GM10266 (cell line): ENCODE results near the gene LMOD2.
A peak's percentile ranks its signal among the peaks of the same experiment; 100 is the strongest.

Experiments
- DNase-seq: peaks from one replicate; pipeline ENCODE4 v3.0.0; 2012; ENCODE audit errors: extremely low spot score
- CTCF ChIP-seq: IDR thresholded peaks from 2 replicates; pipeline ENCODE4 v1.5.1; 2012; ENCODE audit warnings: mild to moderate bottlenecking, low read depth; ENCODE audit not compliant: control insufficient read depth, insufficient read depth; ENCODE audit errors: missing control alignments

The LMOD2 gene

GRCh38 chr7:123621707-123622106, 34.0 kb upstream of the LMOD2 start:
- DNase-seq = no peak
- no peak for TF ChIP-seq CTCF

- DNase-seq = no peak
Observed at GRCh38 chr7:123622660-123623386, 32.8 kb upstream of the LMOD2 start.

GRCh38 chr7:123624527-123625183, 31.0 kb upstream of the LMOD2 start:
- peak; percentile 81 for TF ChIP-seq CTCF
- peak; percentile 60 for DNase-seq

More at GRCh38 chr7:123622660-123623386, 32.8 kb upstream of the LMOD2 start:
- TF ChIP-seq CTCF = no peak

GRCh38 chr7:123625254-123625653, 30.4 kb upstream of the LMOD2 start:
- no peak for TF ChIP-seq CTCF
- DNase-seq = no peak

- TF ChIP-seq CTCF = no peak
- DNase-seq = no peak
Observed at GRCh38 chr7:123627851-123628250, 27.8 kb upstream of the LMOD2 start.

GRCh38 chr7:123628829-123629228, 26.8 kb upstream of the LMOD2 start:
- no peak for TF ChIP-seq CTCF
- DNase-seq = no peak

- TF ChIP-seq CTCF = no peak
- no peak for DNase-seq
Observed at GRCh38 chr7:123629281-123629680, 26.4 kb upstream of the LMOD2 start.
